Measurements from ENCODE around the gene ZNF169.
"Not testable (repeated sequence)": the region's sequence is repeated elsewhere in the genome, so short reads cannot be mapped to it uniquely, and the experiment has no call there.

ZNF169 gene

DNA sequence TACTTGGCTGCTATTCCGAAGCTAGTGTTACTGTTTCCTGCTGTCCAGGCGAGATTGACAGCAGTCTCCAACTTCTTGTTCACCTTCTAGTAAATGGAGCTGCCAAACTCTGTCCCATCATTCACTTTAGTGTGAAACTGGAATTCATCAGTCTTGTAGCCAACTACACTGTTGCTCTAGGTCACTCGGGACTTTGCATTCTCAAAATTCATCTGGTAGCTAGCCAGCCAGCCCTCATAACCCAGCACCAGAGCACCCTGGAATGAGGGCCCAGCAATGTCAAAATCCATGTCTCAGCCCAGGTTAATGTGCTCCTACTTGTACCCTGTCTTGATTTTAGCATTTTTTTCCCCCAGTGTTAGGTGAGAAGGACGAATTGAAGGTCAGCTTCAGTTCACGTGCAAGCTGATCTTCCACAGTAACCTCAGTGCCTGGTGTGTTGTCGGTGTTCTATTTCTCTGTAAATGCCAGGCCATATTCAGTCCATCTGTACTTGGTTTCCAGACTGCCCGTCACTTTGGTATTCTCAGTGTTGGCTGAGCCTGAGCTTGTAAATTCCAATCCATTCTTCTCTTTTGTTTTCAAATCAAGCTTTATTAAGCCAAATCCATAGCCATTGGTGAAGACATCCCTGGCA lies 28.9 kb downstream of the ZNF169 start:
- DNase-seq (ENCODE audit: low read depth) = no peak

DNA sequence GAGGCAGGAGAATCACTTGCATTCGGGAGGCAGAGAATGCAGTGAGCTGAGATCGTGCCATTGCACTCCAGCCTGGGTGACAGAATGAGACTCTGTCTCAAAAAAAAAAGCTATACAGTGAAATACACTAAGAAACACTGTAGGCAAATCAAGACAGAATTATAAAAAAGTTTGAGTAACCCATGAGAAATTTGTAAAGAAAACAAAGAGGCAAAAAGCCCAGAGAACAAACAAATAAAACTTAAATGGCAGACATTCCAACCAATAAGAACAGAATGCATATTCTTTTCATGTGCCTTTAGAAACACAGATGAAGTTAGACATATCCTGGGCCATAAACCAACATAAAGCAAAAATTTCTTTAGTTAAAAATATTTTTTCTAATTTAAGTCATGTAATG lies 30.6 kb downstream of the ZNF169 start:
- DNase-seq (ENCODE audit: low read depth) = no peak

DNA sequence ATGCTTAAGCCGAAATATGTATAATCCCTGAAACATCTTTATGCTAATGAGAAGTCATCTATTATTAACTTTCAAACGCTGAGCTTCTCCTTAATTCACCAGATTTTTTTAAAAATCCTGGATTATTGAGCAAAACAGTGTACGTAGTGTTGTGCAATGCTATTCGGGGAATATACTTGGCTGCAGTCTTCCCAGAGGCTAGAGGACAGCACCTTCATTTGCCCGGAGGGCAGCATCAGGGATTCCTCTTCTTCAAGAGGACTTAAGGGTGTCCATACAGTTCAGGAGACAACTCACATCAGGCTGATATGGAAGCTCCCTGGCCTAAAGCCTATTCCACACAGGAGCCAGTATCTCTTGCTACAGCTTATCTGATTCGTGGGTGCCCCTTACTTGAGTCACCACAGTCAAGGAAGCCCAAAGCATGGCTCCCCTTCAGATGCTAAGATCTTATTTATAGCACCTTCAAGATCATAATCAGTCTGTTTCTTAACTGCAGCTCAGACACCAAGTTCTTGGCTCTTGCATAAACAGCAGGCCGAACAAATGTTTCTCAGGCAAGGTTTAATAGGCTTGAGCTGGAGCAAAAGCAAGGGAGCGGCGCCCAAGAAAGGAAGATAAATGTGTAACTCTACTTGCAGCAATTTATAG lies 40.0 kb downstream of the ZNF169 start:
- no peak for DNase-seq (ENCODE audit: low read depth)

DNA sequence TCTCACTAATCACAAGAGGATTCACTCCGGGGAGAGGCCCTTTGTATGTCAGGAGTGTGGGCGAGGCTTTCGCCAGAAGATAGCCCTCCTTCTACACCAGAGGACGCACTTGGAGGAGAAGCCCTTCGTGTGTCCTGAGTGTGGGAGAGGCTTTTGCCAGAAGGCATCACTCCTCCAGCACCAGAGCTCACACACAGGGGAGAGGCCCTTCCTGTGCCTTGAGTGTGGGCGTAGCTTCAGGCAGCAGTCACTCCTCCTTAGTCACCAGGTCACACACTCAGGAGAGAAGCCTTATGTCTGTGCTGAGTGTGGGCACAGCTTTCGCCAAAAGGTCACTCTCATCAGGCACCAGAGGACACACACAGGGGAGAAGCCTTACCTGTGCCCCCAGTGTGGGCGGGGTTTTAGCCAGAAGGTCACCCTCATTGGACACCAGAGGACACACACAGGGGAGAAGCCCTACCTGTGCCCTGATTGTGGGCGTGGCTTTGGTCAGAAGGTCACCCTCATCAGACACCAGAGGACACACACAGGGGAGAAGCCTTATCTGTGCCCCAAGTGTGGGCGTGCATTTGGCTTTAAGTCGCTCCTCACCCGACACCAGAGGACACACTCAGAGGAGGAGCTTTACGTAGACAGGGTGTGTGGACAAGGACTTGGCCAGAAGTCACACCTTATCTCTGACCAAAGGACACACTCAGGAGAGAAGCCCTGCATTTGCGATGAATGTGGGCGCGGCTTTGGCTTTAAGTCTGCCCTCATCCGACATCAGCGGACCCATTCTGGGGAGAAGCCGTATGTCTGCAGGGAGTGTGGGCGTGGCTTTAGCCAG lies 41.6 kb downstream of the ZNF169 start:
- no peak for DNase-seq (ENCODE audit: low read depth)

DNA sequence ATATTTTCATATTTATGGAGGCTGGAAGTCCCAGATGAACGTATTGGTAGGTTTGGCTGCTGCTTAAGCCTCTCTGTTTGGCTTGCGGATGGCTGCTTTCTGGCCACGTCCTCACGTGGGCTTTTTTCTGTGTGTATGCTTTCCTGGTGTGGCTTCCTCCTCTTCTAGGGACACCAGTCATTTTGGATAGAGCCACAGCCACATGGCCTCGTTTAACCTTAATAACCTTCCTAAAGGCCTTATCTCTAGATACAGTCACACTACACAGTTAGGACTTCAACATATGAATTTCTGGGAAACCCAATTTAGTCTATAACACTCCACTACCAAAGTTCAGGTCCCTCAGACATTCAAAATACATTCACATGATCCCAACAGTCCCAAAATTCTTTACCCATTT lies 42.5 kb downstream of the ZNF169 start:
- DNase-seq (ENCODE audit: low read depth) = no peak

DNA sequence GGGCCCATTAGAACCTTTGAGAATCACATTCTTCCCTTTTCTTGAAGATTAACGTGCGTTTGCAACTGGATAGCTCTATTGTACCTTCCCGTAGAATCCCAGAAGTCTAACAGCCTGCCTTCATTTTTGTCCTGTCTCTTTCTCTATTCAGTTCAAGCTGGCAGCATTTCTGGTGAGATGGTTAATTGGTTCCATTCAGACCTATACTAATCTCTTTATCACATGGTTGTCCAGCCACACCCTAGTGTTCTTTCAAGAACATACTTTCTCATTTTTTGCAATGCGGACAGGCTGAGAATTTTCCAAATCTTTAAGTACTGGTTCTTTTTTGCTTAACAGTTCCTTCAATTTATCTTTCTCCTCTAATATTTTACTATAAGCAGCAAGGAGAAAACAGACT lies 43.3 kb downstream of the ZNF169 start:
- no peak for DNase-seq (ENCODE audit: low read depth)

DNA sequence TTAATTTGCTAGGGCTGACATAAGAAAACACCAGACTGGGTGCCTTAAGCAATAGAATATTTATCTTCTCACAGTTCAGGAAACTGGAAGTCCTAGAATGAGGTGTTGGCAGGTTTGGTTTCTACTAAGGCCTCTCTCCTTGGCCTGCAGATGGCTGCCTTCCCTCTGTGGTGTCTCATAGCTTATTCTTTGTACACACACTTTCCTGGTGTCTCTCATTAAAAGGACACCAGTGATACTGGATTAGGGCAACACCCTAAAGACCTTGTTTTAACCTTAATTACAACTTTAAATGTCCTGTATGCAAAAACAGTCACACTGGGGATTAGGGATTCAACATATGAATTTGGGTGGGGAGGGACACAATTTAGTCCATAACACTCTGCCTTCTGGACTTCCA lies 44.2 kb downstream of the ZNF169 start:
- DNase-seq (ENCODE audit: low read depth) = no peak

DNA sequence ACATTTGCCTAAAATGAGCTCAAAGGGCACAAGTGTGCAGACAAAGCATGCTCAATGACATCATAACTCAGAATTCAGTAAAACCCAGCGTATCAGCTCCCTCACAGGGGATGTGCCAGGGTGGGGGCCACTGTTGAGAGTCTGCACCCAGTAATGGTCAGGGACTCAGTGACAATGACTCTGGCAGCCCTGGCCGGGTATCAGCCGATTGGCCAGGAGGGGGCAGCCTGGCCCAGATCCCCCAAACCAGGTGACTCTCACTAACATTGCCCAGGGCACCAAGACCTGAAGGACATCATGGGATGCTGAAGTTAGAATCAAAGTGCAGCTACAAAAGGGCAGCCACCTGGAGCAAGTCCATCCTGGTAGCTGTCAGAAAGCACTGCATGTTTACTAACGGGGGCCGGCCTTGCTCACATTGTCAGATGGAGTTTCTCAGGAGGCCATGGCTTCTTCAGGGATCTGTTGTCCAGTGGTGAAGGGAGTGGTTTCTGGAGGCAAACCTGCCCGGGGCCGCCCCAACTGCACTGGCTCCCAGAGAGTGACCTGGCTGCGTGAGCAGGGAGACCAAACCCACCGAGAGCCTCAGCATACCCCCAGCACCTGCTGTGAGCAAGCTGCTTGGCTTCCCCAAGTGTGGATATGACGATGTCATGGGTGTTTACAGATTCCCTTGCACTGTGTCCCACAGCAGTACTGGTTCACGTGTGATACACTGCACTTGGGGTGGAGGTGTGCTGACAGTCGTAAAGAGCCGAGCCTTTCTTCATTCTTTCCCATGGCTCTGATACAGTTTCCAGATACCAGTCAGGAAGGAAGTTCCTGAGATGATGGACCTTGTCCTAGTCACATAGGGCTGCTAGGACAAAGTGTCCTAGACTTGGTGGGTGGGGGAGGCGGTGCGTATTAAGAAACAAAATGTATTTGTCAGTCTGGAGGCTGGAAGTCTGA lies 56.2 kb downstream of the ZNF169 start:
- DNase-seq (ENCODE audit: low read depth) = not testable (repeated sequence)

DNA sequence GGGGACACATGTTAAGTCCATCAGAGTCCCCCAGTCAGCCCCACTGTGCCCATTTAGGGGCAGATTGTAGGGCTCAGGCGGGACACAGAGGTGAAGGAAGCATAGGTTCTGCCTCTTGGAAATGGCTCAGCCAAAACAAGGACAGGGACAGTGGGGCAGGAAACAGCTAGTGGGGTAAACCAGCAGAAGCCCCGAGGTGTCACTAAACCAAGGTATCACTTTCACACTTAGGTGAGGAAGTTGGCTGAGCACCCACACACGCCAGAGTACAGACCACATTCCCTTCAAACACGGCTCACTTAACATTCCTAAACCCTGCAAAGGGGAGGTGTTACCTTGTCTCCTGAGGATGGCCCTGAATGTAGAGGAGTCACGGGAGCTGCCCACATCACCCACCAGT lies 57.1 kb downstream of the ZNF169 start:
- DNase-seq (ENCODE audit: low read depth) = not testable (repeated sequence)

DNA sequence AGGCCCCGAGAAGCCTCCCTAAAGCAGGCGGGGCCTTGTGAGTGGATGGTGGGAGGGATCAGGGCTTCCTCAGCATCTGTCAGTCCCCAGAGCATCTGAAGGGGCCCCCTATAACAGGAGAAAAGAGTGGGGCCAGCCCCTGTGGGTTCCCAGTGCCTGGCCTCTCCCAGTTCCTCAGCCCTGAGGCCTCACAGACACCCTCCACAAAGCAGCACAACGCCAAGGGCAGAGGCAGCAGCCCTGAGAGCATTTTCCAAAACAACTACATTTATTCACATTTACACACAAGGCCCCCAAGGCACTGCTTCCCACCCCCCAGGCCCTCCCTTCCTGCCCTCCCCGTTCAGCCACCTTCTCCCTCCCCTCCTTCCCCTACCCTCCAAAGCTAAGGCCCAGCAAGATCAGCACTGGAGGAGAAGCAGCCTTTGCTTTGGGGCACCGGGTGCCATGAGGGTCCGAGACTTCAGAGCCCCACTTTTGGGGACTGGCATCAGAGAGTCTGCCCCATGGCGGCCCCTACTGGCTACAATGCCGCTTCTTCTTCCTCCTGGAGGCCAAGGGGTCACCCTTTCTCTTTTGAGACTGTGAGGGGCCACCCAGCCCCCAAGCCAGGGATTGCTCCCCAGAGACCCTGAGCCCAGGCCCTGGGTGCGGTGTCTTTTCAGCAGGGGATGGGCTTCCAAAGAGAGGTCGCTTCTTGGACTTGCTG lies 59.0 kb downstream of the ZNF169 start:
- DNase-seq (ENCODE audit: low read depth) = not testable (repeated sequence)

DNA sequence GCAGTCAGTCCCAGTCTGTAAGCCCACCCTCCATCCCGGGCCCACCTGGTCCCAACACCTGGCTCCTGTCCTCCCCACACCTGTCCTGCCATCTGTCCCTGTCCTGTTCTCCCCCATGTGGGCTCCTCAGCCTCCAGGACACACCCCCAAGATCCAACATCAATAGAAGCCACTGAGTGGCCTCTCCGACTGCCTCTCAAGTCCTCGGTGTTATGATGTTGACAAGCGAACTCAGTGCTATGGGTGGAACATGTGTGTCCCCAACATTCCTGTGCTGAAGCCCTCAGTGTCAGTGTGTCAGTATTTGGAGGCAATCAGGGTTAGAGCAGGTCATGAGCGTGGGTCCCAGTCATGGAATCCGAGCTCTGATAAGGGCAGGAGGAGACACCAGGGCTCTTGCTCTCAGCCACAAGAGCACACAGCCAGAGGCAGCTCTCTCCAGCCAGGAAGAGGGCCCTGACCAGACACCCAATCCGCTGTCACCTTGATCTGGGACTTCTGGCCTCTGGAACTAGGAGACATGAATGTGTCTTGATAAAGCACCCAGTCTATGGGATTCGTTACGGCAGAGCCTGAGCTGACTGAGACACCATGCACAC lies 63.3 kb downstream of the ZNF169 start:
- not testable (repeated sequence) for DNase-seq (ENCODE audit: low read depth)

DNA sequence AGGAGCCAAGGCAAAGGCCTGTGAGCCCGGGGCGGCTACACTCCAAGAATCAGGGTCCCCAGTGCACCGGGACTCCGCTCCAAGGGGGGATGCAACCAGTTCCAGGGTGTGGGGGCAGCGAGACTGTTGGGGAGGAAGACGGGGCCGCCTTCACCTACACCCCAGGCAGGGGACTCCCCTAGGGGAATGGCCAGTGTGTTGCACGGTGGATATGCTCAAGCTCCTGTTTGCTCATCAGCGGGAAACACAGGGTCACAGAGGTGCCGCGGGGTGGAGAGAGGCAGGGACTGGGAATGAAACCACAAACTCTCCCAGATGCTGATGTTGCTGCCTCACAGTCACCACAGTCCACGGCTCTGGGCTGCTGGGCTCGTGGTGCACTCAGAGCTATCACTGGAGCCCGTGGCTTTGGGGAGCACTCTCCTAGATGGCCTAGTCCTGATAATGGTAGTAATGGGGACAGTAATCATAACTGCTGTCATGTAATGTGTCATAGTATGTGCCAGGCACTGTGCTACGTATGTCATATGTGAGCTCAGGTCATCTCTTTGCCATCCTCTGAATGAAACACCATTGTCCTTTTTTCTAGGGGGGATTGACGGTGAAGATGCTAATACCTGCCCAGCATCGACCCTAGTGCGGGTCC lies 64.2 kb downstream of the ZNF169 start:
- DNase-seq (ENCODE audit: low read depth) = not testable (repeated sequence)

DNA sequence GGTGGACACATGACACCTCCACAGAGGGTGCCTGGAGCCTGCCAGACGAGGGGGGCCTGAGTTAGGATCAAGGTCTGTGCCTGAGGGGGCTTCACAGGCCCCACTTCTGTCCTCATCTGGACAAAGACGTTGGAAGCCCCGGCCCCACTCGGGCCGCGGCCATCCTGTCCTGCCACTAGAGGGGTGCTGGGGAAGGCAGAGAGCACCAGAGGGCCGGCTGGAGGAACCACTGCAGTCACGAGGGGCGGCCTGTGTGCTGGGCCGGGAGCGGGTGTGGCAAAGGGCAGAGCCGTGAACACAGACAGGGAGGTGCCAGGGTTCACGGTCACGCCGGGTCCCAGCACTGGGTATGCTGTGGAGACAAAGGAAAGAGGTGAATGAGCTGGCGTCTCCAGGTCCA lies 66.5 kb downstream of the ZNF169 start:
- DNase-seq (ENCODE audit: low read depth) = not testable (repeated sequence)

DNA sequence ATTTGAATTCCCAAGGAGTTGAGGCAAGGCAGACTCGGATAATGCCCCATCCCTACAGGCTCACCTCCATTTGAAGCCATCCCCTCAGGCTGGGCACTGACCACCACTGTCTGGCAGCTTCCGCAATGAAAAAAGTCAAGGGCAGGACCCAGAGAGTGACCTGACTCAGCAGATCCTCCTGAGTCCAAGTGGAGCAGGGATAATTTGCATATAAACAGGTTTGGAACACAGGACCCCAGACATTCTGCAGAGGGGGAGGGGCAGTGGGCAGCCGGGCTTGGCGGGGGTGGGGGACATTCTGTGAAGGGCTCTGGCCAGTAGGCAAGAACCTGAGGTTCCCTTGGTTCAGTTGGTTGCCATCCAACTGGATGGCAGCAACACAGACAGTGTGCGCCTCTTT lies 69.4 kb downstream of the ZNF169 start, which contains the start of gene NUTM2F:
TSS of gene NUTM2F (minus strand) at position 101 of the 400 bp plus-strand sequence. CDS start at position 80, 21 bp downstream.
- not testable (repeated sequence) for DNase-seq (ENCODE audit: low read depth)

DNA sequence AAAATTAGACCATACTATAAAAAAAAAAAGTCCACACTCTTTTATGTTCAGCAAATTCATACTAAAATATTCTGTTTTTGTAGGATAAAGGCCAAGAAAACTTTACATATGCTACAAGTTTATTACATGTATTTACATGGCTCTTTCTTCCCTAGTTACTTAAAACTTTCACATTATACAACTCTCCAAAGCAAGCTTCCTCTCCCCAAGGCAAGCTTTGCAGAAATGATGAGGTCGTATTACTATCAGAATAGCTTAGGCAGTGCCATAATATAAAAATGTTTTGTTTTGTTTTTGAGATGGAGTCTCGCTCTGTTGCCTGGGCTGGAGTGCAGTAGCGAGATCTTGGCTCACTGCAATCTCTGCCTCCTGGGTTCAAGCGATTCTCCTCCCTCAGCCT lies 77.3 kb downstream of the ZNF169 start:
- DNase-seq (ENCODE audit: low read depth) = not testable (repeated sequence)

DNA sequence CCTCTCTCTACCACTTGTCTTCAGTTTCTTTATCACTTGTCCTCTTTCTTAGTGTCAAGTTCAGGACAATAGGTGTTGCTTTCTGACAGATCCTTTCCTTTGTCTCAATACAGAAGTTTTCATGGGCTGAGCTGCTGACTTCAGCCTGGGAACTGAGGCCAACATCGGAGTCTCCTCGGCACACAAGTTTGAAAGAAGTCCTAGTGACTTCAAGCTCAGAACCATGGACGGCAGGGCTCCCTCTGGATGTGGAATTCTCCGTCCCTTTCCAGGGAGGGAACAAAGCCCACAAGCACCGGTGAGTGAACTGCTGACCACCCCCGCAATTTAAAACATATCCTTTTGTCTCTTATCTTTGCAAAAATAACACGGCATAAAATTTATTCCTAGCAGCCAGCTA lies 79.6 kb downstream of the ZNF169 start:
- DNase-seq (ENCODE audit: low read depth) = not testable (repeated sequence)

DNA sequence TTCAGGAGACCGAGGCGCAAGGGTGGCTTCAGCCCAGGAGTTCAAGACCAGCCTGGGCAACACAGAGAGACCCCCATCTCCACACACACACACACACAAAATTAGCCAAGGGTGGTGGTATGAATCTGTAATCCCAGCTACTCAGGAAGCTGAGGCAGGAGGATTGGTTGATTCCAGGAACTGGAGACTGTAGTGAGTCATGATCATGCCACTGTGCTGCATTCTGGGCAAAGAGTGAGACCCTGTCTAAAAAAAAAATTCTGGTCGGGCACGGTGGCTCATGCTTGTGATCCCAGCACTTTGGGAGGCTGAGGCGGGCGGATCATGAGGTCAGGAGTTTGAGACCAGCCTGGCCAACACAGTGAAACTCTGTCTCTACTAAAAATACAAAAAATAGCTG lies 80.6 kb downstream of the ZNF169 start:
- DNase-seq (ENCODE audit: low read depth) = not testable (repeated sequence)

DNA sequence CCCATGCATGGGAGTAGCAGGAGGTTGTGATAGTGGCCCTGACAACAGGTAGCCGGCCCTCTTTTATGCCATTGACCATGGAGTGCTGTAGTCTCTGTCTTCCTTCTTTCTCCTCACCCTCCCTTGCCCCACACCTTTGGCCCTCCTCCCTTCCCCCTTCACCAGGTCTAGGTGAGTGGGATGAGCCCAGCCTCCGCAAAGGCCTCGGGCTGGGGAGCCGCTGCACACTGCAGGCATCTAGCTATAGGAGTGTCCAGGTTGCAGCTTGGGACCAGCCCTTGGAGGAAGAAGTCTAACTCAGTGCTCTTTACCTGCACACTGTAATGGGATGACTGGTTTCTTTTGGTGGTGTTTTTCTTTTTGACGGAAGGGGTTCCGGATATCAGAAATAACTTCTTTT lies 81.7 kb downstream of the ZNF169 start:
- DNase-seq (ENCODE audit: low read depth) = not testable (repeated sequence)

DNA sequence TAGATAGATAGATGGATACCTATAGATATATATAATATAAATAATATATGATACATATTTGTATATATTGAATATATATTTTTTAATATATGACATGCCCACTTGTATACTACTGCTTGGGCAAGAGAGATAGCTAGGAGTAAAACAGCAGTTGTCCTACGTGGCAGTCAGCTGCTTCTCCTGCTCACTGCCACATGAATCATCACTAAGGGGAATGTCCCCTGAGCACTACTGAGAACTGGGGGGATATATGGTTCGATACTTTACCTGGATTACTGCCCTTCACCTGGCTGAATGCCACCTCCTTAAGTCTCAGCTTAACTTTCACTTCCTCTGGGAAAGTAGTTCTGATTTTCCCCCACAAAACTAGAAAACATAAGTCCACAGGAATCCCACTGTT lies 82.6 kb downstream of the ZNF169 start:
- DNase-seq (ENCODE audit: low read depth) = not testable (repeated sequence)

DNA sequence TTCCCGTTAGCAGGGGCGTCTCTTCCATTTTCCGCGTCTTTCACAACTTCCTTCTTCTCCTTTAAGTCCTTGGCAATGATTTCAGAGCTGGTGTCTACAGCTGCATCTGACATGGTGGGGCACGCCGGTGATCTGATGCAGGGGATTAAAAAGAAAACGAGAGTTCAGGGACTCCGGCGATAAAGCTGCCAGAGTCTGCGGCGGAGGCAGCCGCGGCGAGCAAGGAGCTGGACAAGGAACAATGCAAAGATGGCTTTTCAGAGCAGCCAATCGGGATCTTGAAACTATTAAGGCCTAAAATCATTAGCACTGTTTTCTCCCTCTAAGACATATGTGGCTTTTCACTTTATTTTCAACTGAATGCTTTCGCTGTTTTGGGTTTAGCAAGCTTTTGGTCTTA lies 88.4 kb downstream of the ZNF169 start:
- DNase-seq (ENCODE audit: low read depth) = not testable (repeated sequence)
